ENCODE data around the gene SCG3. TPM values are rescaled to one million over a fixed set of nuclear protein-coding genes. Genes with fewer than 3 reads are reported as not detected.

Gene SCG3
- total and polyA plus RNA-seq, 7 experiments from 2014 or later: not detected

GRCh38 chr15:51736751-51737521, 55.6 kb downstream of the SCG3 start:
- Histone ChIP-seq H3K4me1 (ENCODE audit: control insufficient read depth in 2 of 2, insufficient read depth in 2 of 2, low read length in 2 of 2) (peaks cover 33 to 39% of the 10 kb centered on the region in 2 donors), H3K9me3 (ENCODE audit: control insufficient read depth in 2 of 3, low read length in 3 of 3) (no peaks in the 10 kb centered on the region), H3K4me3 (ENCODE audit: low read length) (peak overlapping the region; percentile 71), H3K27ac (ENCODE audit: low read depth, low read length) (peak overlapping the region; percentile 84), H3K36me3 (ENCODE audit: control insufficient read depth in 2 of 3, insufficient read depth in 3 of 3, low read length in 3 of 3) (no peaks in the 10 kb centered on the region), H3K27me3 (ENCODE audit: control insufficient read depth in 2 of 2, insufficient read depth in 2 of 2, low read length in 2 of 2) (no peaks in the 10 kb centered on the region)
- ChIA-PET CTCF (interaction anchor here (0.5 to 4.4 kb wide), 8 partner anchors 10 to 115 kb away, joined by 3 to 36 read pairs (median 6); no protein-coding TSS in a partner anchor), POLR2A (interaction anchor here (0.6 to 3.2 kb wide), 14 partner anchors 12 to 1382 kb away, joined by 3 to 44 read pairs (median 6); partner anchors contain the start of genes GABPB1, SCG3 and TMOD2)
- peak overlapping the region; percentile 87 to 96 (median 94) for H3K4me3 Mint-ChIP-seq
- ATAC-seq (peak; percentile 73), DNase-seq (peak; percentile 45 to 70 (median 63))
- peaks cover 52 to 76% (median 68%) of the 10 kb centered on the region in 7 donors for H3K4me1 Mint-ChIP-seq
- peaks cover 0 to 20% (median 0%) of the 10 kb centered on the region in 5 donors for H3K36me3 Mint-ChIP-seq
- no peaks in the 10 kb centered on the region for H3K27me3 Mint-ChIP-seq
- intact Hi-C loops (cut with micrococcal nuclease): loop anchor here (1.0 to 10.0 kb wide), 13 partner anchors 14 to 1385 kb away; partner anchors contain the start of genes TMOD2 (in 2 of the 2), TMOD3 (in 2 of the 2), DMXL2 (in 1 of the 2) and SCG3 (in 1 of the 2)
- no peaks in the 10 kb centered on the region for H3K9me3 Mint-ChIP-seq
- H3K27ac Mint-ChIP-seq: peak overlapping the region; percentile 84 to 98 (median 96)

GRCh38 chr15:51737522-51738305, 56.4 kb downstream of the SCG3 start, which contains the start of gene LYSMD2:
TSS of gene LYSMD2 (minus strand) at chr15:51737655. CDS start at chr15:51737622, 33 bp downstream.
- ATAC-seq (peak; percentile 71), DNase-seq (peak; percentile 56 to 78 (median 66))
- no peaks in the 10 kb centered on the region for H3K9me3 Mint-ChIP-seq
- H3K4me1 ChIP-seq (ENCODE audit: control insufficient read depth in 2 of 2, insufficient read depth in 2 of 2, low read length in 2 of 2): peaks cover 25 to 31% of the 10 kb centered on the region in 2 donors
- H3K27me3 Mint-ChIP-seq: peaks cover 0 to 2% (median 0%) of the 10 kb centered on the region in 5 donors
- no peaks in the 10 kb centered on the region for H3K36me3 ChIP-seq (ENCODE audit: control insufficient read depth in 2 of 3, insufficient read depth in 3 of 3, low read length in 3 of 3)
- peak within 1 kb of the TSS; percentile 86 to 98 (median 96) for H3K27ac Mint-ChIP-seq
- peak within 1 kb of the TSS; percentile 87 to 96 (median 94) for H3K4me3 Mint-ChIP-seq
- peak within 1 kb of the TSS; percentile 71 for H3K4me3 ChIP-seq (ENCODE audit: low read length)
- intact Hi-C loops (cut with micrococcal nuclease): loop anchor here (1.0 to 10.0 kb wide), 13 partner anchors 13 to 1385 kb away; partner anchors contain the start of genes TMOD2 (in 2 of the 2), TMOD3 (in 2 of the 2), DMXL2 (in 1 of the 2) and SCG3 (in 1 of the 2)
- no peaks in the 10 kb centered on the region for H3K27me3 ChIP-seq (ENCODE audit: control insufficient read depth in 2 of 2, insufficient read depth in 2 of 2, low read length in 2 of 2)
- peaks cover 45 to 68% (median 60%) of the 10 kb centered on the region in 7 donors for H3K4me1 Mint-ChIP-seq
- H3K27ac ChIP-seq (ENCODE audit: low read depth, low read length): peak within 1 kb of the TSS; percentile 84
- no peaks in the 10 kb centered on the region for H3K9me3 ChIP-seq (ENCODE audit: control insufficient read depth in 2 of 3, low read length in 3 of 3)
- ChIA-PET POLR2A (interaction anchor here (0.5 to 3.2 kb wide), 17 partner anchors 10 to 1383 kb away, joined by 3 to 44 read pairs (median 4); partner anchors contain the start of genes GABPB1, SCG3 and TMOD2), CTCF (interaction anchor here (0.5 to 4.4 kb wide), 10 partner anchors 9 to 890 kb away, joined by 3 to 36 read pairs (median 4); no protein-coding TSS in a partner anchor)
- peaks cover 0 to 14% (median 0%) of the 10 kb centered on the region in 5 donors for H3K36me3 Mint-ChIP-seq

- H3K9me3 Mint-ChIP-seq: no peaks in the 10 kb centered on the region
- intact Hi-C loops (cut with micrococcal nuclease): loop anchor here (5.0 to 10.0 kb wide), 9 partner anchors 56 to 1386 kb away; partner anchors contain the start of genes TMOD3 (in 2 of the 2), DMXL2 (in 1 of the 2), SCG3 (in 1 of the 2) and USP8 (in 1 of the 2)
- peaks cover 36 to 60% (median 52%) of the 10 kb centered on the region in 7 donors for H3K4me1 Mint-ChIP-seq
- Histone ChIP-seq H3K27ac (ENCODE audit: low read depth, low read length) (peak overlapping the region; percentile 84), H3K27me3 (ENCODE audit: control insufficient read depth in 2 of 2, insufficient read depth in 2 of 2, low read length in 2 of 2) (no peaks in the 10 kb centered on the region), H3K4me3 (ENCODE audit: low read length) (peak overlapping the region; percentile 63), H3K4me1 (ENCODE audit: control insufficient read depth in 2 of 2, insufficient read depth in 2 of 2, low read length in 2 of 2) (peaks cover 23% of the 10 kb centered on the region in 2 donors), H3K36me3 (ENCODE audit: control insufficient read depth in 2 of 3, insufficient read depth in 3 of 3, low read length in 3 of 3) (no peaks in the 10 kb centered on the region), H3K9me3 (ENCODE audit: control insufficient read depth in 2 of 3, low read length in 3 of 3) (no peaks in the 10 kb centered on the region)
- ChIA-PET POLR2A (interaction anchor here (0.6 to 3.2 kb wide), 9 partner anchors 9 to 441 kb away, joined by 3 to 44 read pairs (median 6); partner anchors contain the start of genes SCG3 and TMOD2), CTCF (interaction anchor here (0.6 to 4.4 kb wide), 6 partner anchors 9 to 889 kb away, joined by 3 to 36 read pairs (median 6); no protein-coding TSS in a partner anchor)
- peak overlapping the region; percentile 86 to 97 (median 95) for H3K27ac Mint-ChIP-seq
- peak overlapping the region; percentile 80 to 94 (median 87) for H3K4me3 Mint-ChIP-seq
- peaks cover 0 to 6% (median 0%) of the 10 kb centered on the region in 5 donors for H3K36me3 Mint-ChIP-seq
- peaks cover 0 to 10% (median 0%) of the 10 kb centered on the region in 5 donors for H3K27me3 Mint-ChIP-seq
- ATAC-seq (no peak), DNase-seq (no peak)
These were observed 57.2 kb downstream of the SCG3 start for GRCh38 chr15:51738553-51738952.

GRCh38 chr15:51739061-51739712, 57.9 kb downstream of the SCG3 start:
- H3K27ac ChIP-seq (ENCODE audit: low read depth, low read length): peak overlapping the region; percentile 84
- no peak for DNase-seq
- no peak overlapping the region for H3K4me3 ChIP-seq (ENCODE audit: low read length)
- Mint-ChIP-seq H3K4me3 (peak overlapping the region; percentile 3 to 91 (median 85)), H3K36me3 (peaks cover 0 to 3% (median 0%) of the 10 kb centered on the region in 5 donors), H3K27me3 (peaks cover 0 to 17% (median 0%) of the 10 kb centered on the region in 5 donors), H3K4me1 (peaks cover 31 to 55% (median 47%) of the 10 kb centered on the region in 7 donors), H3K9me3 (no peaks in the 10 kb centered on the region), H3K27ac (peak overlapping the region in 8 of 9 donors; percentile 91 to 97 (median 95))
- ChIA-PET POLR2A (interaction anchor here (0.6 to 3.1 kb wide), 4 partner anchors 8 to 91 kb away, joined by 3 to 14 read pairs (median 4); no protein-coding TSS in a partner anchor), CTCF (interaction anchor here (0.6 to 4.4 kb wide), 5 partner anchors 8 to 89 kb away, joined by 3 to 36 read pairs (median 6); no protein-coding TSS in a partner anchor)
- no peaks in the 10 kb centered on the region for H3K36me3 ChIP-seq (ENCODE audit: control insufficient read depth in 2 of 3, insufficient read depth in 3 of 3, low read length in 3 of 3)
- H3K9me3 ChIP-seq (ENCODE audit: control insufficient read depth in 2 of 3, low read length in 3 of 3): no peaks in the 10 kb centered on the region
- intact Hi-C loops (cut with micrococcal nuclease): loop anchor here (5.0 to 10.0 kb wide), 9 partner anchors 57 to 1387 kb away; partner anchors contain the start of genes TMOD3 (in 2 of the 2), DMXL2 (in 1 of the 2), SCG3 (in 1 of the 2) and USP8 (in 1 of the 2)
- H3K4me1 ChIP-seq (ENCODE audit: control insufficient read depth in 2 of 2, insufficient read depth in 2 of 2, low read length in 2 of 2): peaks cover 20 to 23% of the 10 kb centered on the region in 2 donors
- no peaks in the 10 kb centered on the region for H3K27me3 ChIP-seq (ENCODE audit: control insufficient read depth in 2 of 2, insufficient read depth in 2 of 2, low read length in 2 of 2)
- ATAC-seq: no peak

GRCh38 chr15:51749307-51749706, 68.0 kb downstream of the SCG3 start:
- no peak for ATAC-seq
- Mint-ChIP-seq H3K9me3 (peaks cover 0 to 4% (median 0%) of the 10 kb centered on the region in 11 donors), H3K4me1 (peaks cover 18 to 34% (median 30%) of the 10 kb centered on the region in 7 donors), H3K36me3 (peaks cover 0 to 12% (median 0%) of the 10 kb centered on the region in 5 donors), H3K27me3 (peaks cover 0 to 69% (median 4%) of the 10 kb centered on the region in 5 donors), H3K27ac (no peak overlapping the region), H3K4me3 (no peak overlapping the region)
- DNase-seq: no peak
- intact Hi-C loops (cut with micrococcal nuclease): no loop called here
- Histone ChIP-seq H3K4me3 (ENCODE audit: low read length) (no peak overlapping the region), H3K4me1 (ENCODE audit: control insufficient read depth in 2 of 2, insufficient read depth in 2 of 2, low read length in 2 of 2) (peaks cover 0 to 10% of the 10 kb centered on the region in 2 donors), H3K9me3 (ENCODE audit: control insufficient read depth in 2 of 3, low read length in 3 of 3) (no peaks in the 10 kb centered on the region), H3K36me3 (ENCODE audit: control insufficient read depth in 2 of 3, insufficient read depth in 3 of 3, low read length in 3 of 3) (no peaks in the 10 kb centered on the region), H3K27me3 (ENCODE audit: control insufficient read depth in 2 of 2, insufficient read depth in 2 of 2, low read length in 2 of 2) (no peaks in the 10 kb centered on the region), H3K27ac (ENCODE audit: low read depth, low read length) (no peak overlapping the region)
- CTCF ChIA-PET: interaction anchor here (1.2 kb wide), 1 partner anchor 12 kb away, joined by 4 read pairs; the partner anchor contains the start of gene LYSMD2
- POLR2A ChIA-PET: interaction anchor here (6.1 kb wide), 1 partner anchor 12 kb away, joined by 44 read pairs; the partner anchor contains the start of gene LYSMD2

Measured in naive thymus-derived CD4-positive, alpha-beta T cell (primary cell).